ENCODE results near the gene MED8.

Gene MED8

GRCh38 chr1:43388613-43389012, 987 bp downstream of the MED8 start:
- Histone ChIP-seq H3K4me1 (ENCODE audit: control insufficient read depth in 5 of 5, insufficient read depth in 5 of 5, low read length in 5 of 5) (peaks cover 13 to 36% (median 35%) of the 10 kb centered on the region in 5 donors), H3K27me3 (ENCODE audit: control insufficient read depth in 5 of 5, insufficient read depth in 4 of 5, low read length in 5 of 5) (no peaks in the 10 kb centered on the region), H3K9me3 (ENCODE audit: control insufficient read depth in 5 of 5, low read length in 5 of 5) (no peaks in the 10 kb centered on the region), H3K4me3 (ENCODE audit: low read depth in 1 of 5, low read length in 5 of 5) (peak overlapping the region; percentile 82 to 97 (median 96)), H3K36me3 (ENCODE audit: control insufficient read depth in 5 of 5, insufficient read depth in 5 of 5, low read length in 5 of 5) (peaks cover 23 to 42% (median 39%) of the 10 kb centered on the region in 5 donors), H3K9ac (ENCODE audit: low read length in 5 of 5) (peak overlapping the region; percentile 57 to 97 (median 90)), H3K27ac (ENCODE audit: low read depth, low read length) (peak overlapping the region; percentile 96)

- Histone ChIP-seq H3K27me3 (ENCODE audit: control insufficient read depth in 5 of 5, insufficient read depth in 4 of 5, low read length in 5 of 5) (no peaks in the 10 kb centered on the region), H3K9me3 (ENCODE audit: control insufficient read depth in 5 of 5, low read length in 5 of 5) (no peaks in the 10 kb centered on the region), H3K4me3 (ENCODE audit: low read depth in 1 of 5, low read length in 5 of 5) (peak overlapping the region in 2 of 5 donors; percentile 82 to 88), H3K27ac (ENCODE audit: low read depth, low read length) (peak overlapping the region; percentile 96), H3K4me1 (ENCODE audit: control insufficient read depth in 5 of 5, insufficient read depth in 5 of 5, low read length in 5 of 5) (peaks cover 13 to 36% (median 35%) of the 10 kb centered on the region in 5 donors), H3K36me3 (ENCODE audit: control insufficient read depth in 5 of 5, insufficient read depth in 5 of 5, low read length in 5 of 5) (peaks cover 26 to 46% (median 41%) of the 10 kb centered on the region in 5 donors), H3K9ac (ENCODE audit: low read length in 5 of 5) (peak overlapping the region in 4 of 5 donors; percentile 31 to 97 (median 76))
Measured at GRCh38 chr1:43387976-43388599, 1.5 kb downstream of the MED8 start.

GRCh38 chr1:43386676-43387075, 2.9 kb downstream of the MED8 start:
- H3K9ac ChIP-seq (ENCODE audit: low read length in 5 of 5): no peak overlapping the region
- peaks cover 13 to 47% (median 45%) of the 10 kb centered on the region in 5 donors for H3K4me1 ChIP-seq (ENCODE audit: control insufficient read depth in 5 of 5, insufficient read depth in 5 of 5, low read length in 5 of 5)
- H3K36me3 ChIP-seq (ENCODE audit: control insufficient read depth in 5 of 5, insufficient read depth in 5 of 5, low read length in 5 of 5): peaks cover 32 to 59% (median 55%) of the 10 kb centered on the region in 5 donors
- H3K27ac ChIP-seq (ENCODE audit: low read depth, low read length): no peak overlapping the region
- no peaks in the 10 kb centered on the region for H3K27me3 ChIP-seq (ENCODE audit: control insufficient read depth in 5 of 5, insufficient read depth in 4 of 5, low read length in 5 of 5)
- no peaks in the 10 kb centered on the region for H3K9me3 ChIP-seq (ENCODE audit: control insufficient read depth in 5 of 5, low read length in 5 of 5)
- H3K4me3 ChIP-seq (ENCODE audit: low read depth in 1 of 5, low read length in 5 of 5): no peak overlapping the region

- H3K27me3 ChIP-seq (ENCODE audit: control insufficient read depth in 5 of 5, insufficient read depth in 4 of 5, low read length in 5 of 5): no peaks in the 10 kb centered on the region
- H3K4me1 ChIP-seq (ENCODE audit: control insufficient read depth in 5 of 5, insufficient read depth in 5 of 5, low read length in 5 of 5): peaks cover 9 to 24% (median 22%) of the 10 kb centered on the region in 5 donors
- no peaks in the 10 kb centered on the region for H3K9me3 ChIP-seq (ENCODE audit: control insufficient read depth in 5 of 5, low read length in 5 of 5)
- H3K4me3 ChIP-seq (ENCODE audit: low read depth in 1 of 5, low read length in 5 of 5): no peak overlapping the region
- H3K9ac ChIP-seq (ENCODE audit: low read length in 5 of 5): no peak overlapping the region
- no peak overlapping the region for H3K27ac ChIP-seq (ENCODE audit: low read depth, low read length)
- H3K36me3 ChIP-seq (ENCODE audit: control insufficient read depth in 5 of 5, insufficient read depth in 5 of 5, low read length in 5 of 5): peaks cover 43 to 65% (median 63%) of the 10 kb centered on the region in 5 donors
Measured at GRCh38 chr1:43383449-43383848, 6.2 kb downstream of the MED8 start.

- H3K4me3 ChIP-seq (ENCODE audit: low read depth in 1 of 5, low read length in 5 of 5): no peak overlapping the region
- no peak overlapping the region for H3K27ac ChIP-seq (ENCODE audit: low read depth, low read length)
Measured at GRCh38 chr1:43382027-43382779, 7.4 kb downstream of the MED8 start.

GRCh38 chr1:43381612-43382011, 8.0 kb downstream of the MED8 start:
- Histone ChIP-seq H3K27me3 (ENCODE audit: control insufficient read depth in 5 of 5, insufficient read depth in 4 of 5, low read length in 5 of 5) (no peaks in the 10 kb centered on the region), H3K9ac (ENCODE audit: low read length in 5 of 5) (no peak overlapping the region), H3K4me1 (ENCODE audit: control insufficient read depth in 5 of 5, insufficient read depth in 5 of 5, low read length in 5 of 5) (peaks cover 0 to 13% (median 10%) of the 10 kb centered on the region in 5 donors), H3K27ac (ENCODE audit: low read depth, low read length) (no peak overlapping the region), H3K9me3 (ENCODE audit: control insufficient read depth in 5 of 5, low read length in 5 of 5) (no peaks in the 10 kb centered on the region), H3K4me3 (ENCODE audit: low read depth in 1 of 5, low read length in 5 of 5) (no peak overlapping the region), H3K36me3 (ENCODE audit: control insufficient read depth in 5 of 5, insufficient read depth in 5 of 5, low read length in 5 of 5) (peaks cover 43 to 61% (median 55%) of the 10 kb centered on the region in 5 donors)

More at GRCh38 chr1:43382027-43382779, 7.4 kb downstream of the MED8 start:
- Histone ChIP-seq H3K9me3 (ENCODE audit: control insufficient read depth in 5 of 5, low read length in 5 of 5) (no peaks in the 10 kb centered on the region), H3K27me3 (ENCODE audit: control insufficient read depth in 5 of 5, insufficient read depth in 4 of 5, low read length in 5 of 5) (no peaks in the 10 kb centered on the region), H3K9ac (ENCODE audit: low read length in 5 of 5) (no peak overlapping the region), H3K4me1 (ENCODE audit: control insufficient read depth in 5 of 5, insufficient read depth in 5 of 5, low read length in 5 of 5) (peaks cover 0 to 13% (median 10%) of the 10 kb centered on the region in 5 donors), H3K36me3 (ENCODE audit: control insufficient read depth in 5 of 5, insufficient read depth in 5 of 5, low read length in 5 of 5) (peaks cover 43 to 63% (median 61%) of the 10 kb centered on the region in 5 donors)

- H3K4me3 ChIP-seq (ENCODE audit: low read depth in 1 of 5, low read length in 5 of 5): no peak overlapping the region
- H3K4me1 ChIP-seq (ENCODE audit: control insufficient read depth in 5 of 5, insufficient read depth in 5 of 5, low read length in 5 of 5): peaks cover 0 to 13% (median 10%) of the 10 kb centered on the region in 5 donors
- H3K36me3 ChIP-seq (ENCODE audit: control insufficient read depth in 5 of 5, insufficient read depth in 5 of 5, low read length in 5 of 5): peaks cover 26 to 39% (median 34%) of the 10 kb centered on the region in 5 donors
- H3K27ac ChIP-seq (ENCODE audit: low read depth, low read length): no peak overlapping the region
- no peak overlapping the region for H3K9ac ChIP-seq (ENCODE audit: low read length in 5 of 5)
- no peaks in the 10 kb centered on the region for H3K27me3 ChIP-seq (ENCODE audit: control insufficient read depth in 5 of 5, insufficient read depth in 4 of 5, low read length in 5 of 5)
- H3K9me3 ChIP-seq (ENCODE audit: control insufficient read depth in 5 of 5, low read length in 5 of 5): no peaks in the 10 kb centered on the region
Measured at GRCh38 chr1:43379476-43379875, 10.1 kb downstream of the MED8 start.

- Histone ChIP-seq H3K4me1 (ENCODE audit: control insufficient read depth in 5 of 5, insufficient read depth in 5 of 5, low read length in 5 of 5) (peaks cover 0 to 23% (median 19%) of the 10 kb centered on the region in 5 donors), H3K27me3 (ENCODE audit: control insufficient read depth in 5 of 5, insufficient read depth in 4 of 5, low read length in 5 of 5) (no peaks in the 10 kb centered on the region), H3K9ac (ENCODE audit: low read length in 5 of 5) (no peak overlapping the region), H3K36me3 (ENCODE audit: control insufficient read depth in 5 of 5, insufficient read depth in 5 of 5, low read length in 5 of 5) (peaks cover 15 to 25% (median 20%) of the 10 kb centered on the region in 5 donors), H3K9me3 (ENCODE audit: control insufficient read depth in 5 of 5, low read length in 5 of 5) (no peaks in the 10 kb centered on the region), H3K4me3 (ENCODE audit: low read depth in 1 of 5, low read length in 5 of 5) (no peak overlapping the region), H3K27ac (ENCODE audit: low read depth, low read length) (no peak overlapping the region)
Measured at GRCh38 chr1:43377831-43378230, 11.8 kb downstream of the MED8 start.

GRCh38 chr1:43376723-43377235, 12.8 kb downstream of the MED8 start:
- Histone ChIP-seq H3K4me1 (ENCODE audit: control insufficient read depth in 5 of 5, insufficient read depth in 5 of 5, low read length in 5 of 5) (peaks cover 0 to 12% (median 11%) of the 10 kb centered on the region in 5 donors), H3K4me3 (ENCODE audit: low read depth in 1 of 5, low read length in 5 of 5) (no peak overlapping the region), H3K27ac (ENCODE audit: low read depth, low read length) (no peak overlapping the region), H3K9ac (ENCODE audit: low read length in 5 of 5) (no peak overlapping the region), H3K27me3 (ENCODE audit: control insufficient read depth in 5 of 5, insufficient read depth in 4 of 5, low read length in 5 of 5) (no peaks in the 10 kb centered on the region), H3K36me3 (ENCODE audit: control insufficient read depth in 5 of 5, insufficient read depth in 5 of 5, low read length in 5 of 5) (peaks cover 8 to 20% (median 11%) of the 10 kb centered on the region in 5 donors), H3K9me3 (ENCODE audit: control insufficient read depth in 5 of 5, low read length in 5 of 5) (no peaks in the 10 kb centered on the region)
